Endothelial cell of umbilical vein (primary cell): Measurements from ENCODE around the gene CEP72.

Experiments used
- CTCF ChIP-seq, 2 donors: IDR thresholded peaks; 1 replicate in 1 of 2; 2 replicates in 1 of 2; pipeline ENCODE4 v1.5.1; 2011; ENCODE audit warnings: low read length in 2 of 2, mild to moderate bottlenecking in 2 of 2, moderate library complexity in 2 of 2, control low read depth in 1 of 2, inconsistent platforms in 1 of 2, low read depth in 1 of 2; ENCODE audit not compliant: insufficient read depth in 1 of 2; ENCODE audit errors: extremely low read depth in 1 of 2
- EZH2 ChIP-seq: IDR thresholded peaks from 2 replicates; pipeline ENCODE4 v1.6.1; 2012; ENCODE audit warnings: borderline replicate concordance, low read depth, mild to moderate bottlenecking, moderate library complexity, low read length, inconsistent platforms; ENCODE audit not compliant: severe bottlenecking
- FOS ChIP-seq: IDR thresholded peaks from 2 replicates; pipeline ENCODE4 v1.6.1; 2011; ENCODE audit warnings: mild to moderate bottlenecking, low read length, moderate library complexity, borderline replicate concordance; ENCODE audit not compliant: insufficient read depth
- GATA2 ChIP-seq: IDR thresholded peaks from 2 replicates; pipeline ENCODE4 v1.7.0; 2011; ENCODE audit warnings: low read depth, mild to moderate bottlenecking, moderate library complexity, mixed read lengths, low read length; ENCODE audit not compliant: insufficient read length, insufficient read depth
- MAX ChIP-seq: IDR thresholded peaks from 2 replicates; pipeline ENCODE4 v1.6.1; 2011; ENCODE audit not compliant: insufficient read depth, insufficient read length
- POLR2A ChIP-seq: IDR thresholded peaks from 2 replicates; pipeline ENCODE4 v1.6.1; 2012; ENCODE audit warnings: low read depth, mild to moderate bottlenecking, control low read depth, low read length
- POLR2AphosphoS5 ChIP-seq: IDR thresholded peaks from 2 replicates; pipeline ENCODE4 v1.6.1; 2012; ENCODE audit warnings: low read depth, mild to moderate bottlenecking, control low read depth, low read length, moderate library complexity; ENCODE audit not compliant: insufficient read depth

- TF ChIP-seq POLR2AphosphoS5 (no peak), MAX (no peak), POLR2A (no peak), CTCF (IDR thresholded peaks at IDR 0.05; ENCODE audit: extremely low read depth in 1 of 2, insufficient read depth in 1 of 2, low read depth in 1 of 2, low read length in 2 of 2) (no peak), FOS (no peak), EZH2 (no peak), GATA2 (no peak)
Observed at GRCh38 chr5:647311-647710, 35.2 kb downstream of the CEP72 start.
